OCI-LY3 (cell line): ENCODE data around the gene FREM1.

Experiments used
- H2AFZ ChIP-seq: fragments of 200-600, 300-600 bp; shearing (Covaris generic); 2 replicates; pipeline ENCODE4 v1.6.0; 2014; ENCODE audit warnings: antibody characterized with exemption, low read depth, low read length
- H3K27ac ChIP-seq: fragments of 200-600, 300-600 bp; sonication (generic); 2 replicates; pipeline ENCODE4 v1.5.1; 2014; ENCODE audit warnings: mild to moderate bottlenecking, low read length, moderate library complexity, mixed read lengths
- H3K27me3 ChIP-seq: fragments of 200-600, 300-600 bp; sonication (generic); 2 replicates; pipeline ENCODE4 v1.6.1; 2014; ENCODE audit warnings: low read depth, low read length, mixed read lengths
- H3K36me3 ChIP-seq: fragments of 200-600, 300-600 bp; sonication (generic); replicated peaks from 2 replicates; pipeline ENCODE3; 2014; ENCODE audit warnings: low read depth, low read length, mixed read lengths
- H3K4me1 ChIP-seq: fragments of 300-600, 200-600 bp; sonication (generic); 2 replicates; pipeline ENCODE4 v1.6.1; 2014; ENCODE audit warnings: low read length, mixed read lengths
- H3K4me2 ChIP-seq: fragments of 200-600, 300-600 bp; sonication (generic); 2 replicates; pipeline ENCODE4 v1.6.1; 2014; ENCODE audit warnings: low read length, mixed read lengths
- H3K4me3 ChIP-seq: fragments of 300-600, 200-600 bp; sonication (generic); 2 replicates; pipeline ENCODE4 v1.5.1; 2014; ENCODE audit warnings: antibody characterized with exemption, mild to moderate bottlenecking, low read length, moderate library complexity
- H3K79me2 ChIP-seq: fragments of 300-600, 200-600 bp; shearing (Covaris generic); 2 replicates; pipeline ENCODE4 v1.6.1; 2014; ENCODE audit warnings: mild to moderate bottlenecking, low read length, mixed read lengths
- H3K9ac ChIP-seq: fragments of 300-600, 200-600 bp; shearing (Covaris generic); 2 replicates; pipeline ENCODE4 v1.6.0; 2014; ENCODE audit warnings: mild to moderate bottlenecking, low read length, moderate library complexity
- H3K9me3 ChIP-seq: fragments of 200-600, 300-600 bp; shearing (Covaris generic); 2 replicates; pipeline ENCODE4 v1.6.1; 2014; ENCODE audit warnings: low read length, mixed read lengths; ENCODE audit not compliant: insufficient read depth
- H4K20me1 ChIP-seq: fragments of 200-600, 300-600 bp; sonication (generic); 2 replicates; pipeline ENCODE4 v1.6.1; 2016; ENCODE audit warnings: low read length, mixed read lengths; ENCODE audit not compliant: insufficient read depth
- EZH2phosphoT487 ChIP-seq: fragments of 200-600 bp; shearing (Covaris generic); IDR thresholded peaks from 2 replicates; pipeline ENCODE4 v1.6.1; 2018; ENCODE audit warnings: antibody characterized with exemption, mixed run types, low read depth
- TF ChIP-seq, protein P1 (sequence below): fragments of 200-600, 300-600 bp; sonication (generic); IDR thresholded peaks from 2 replicates; pipeline ENCODE4 v1.5.1; 2014; ENCODE audit warnings: antibody characterized with exemption, low read length, low read depth

FREM1 gene

GRCh38 chr9:14831074-14831473 lies 79.2 kb downstream of the FREM1 start:
- Histone ChIP-seq H3K79me2 (no peaks in the 10 kb centered on the region), H3K27me3 (no peaks in the 10 kb centered on the region), H3K9me3 (no peaks in the 10 kb centered on the region), H3K4me3 (no peak overlapping the region), H2AFZ (no peak overlapping the region), H3K4me1 (no peaks in the 10 kb centered on the region), H3K9ac (no peak overlapping the region), H4K20me1 (no peaks in the 10 kb centered on the region), H3K4me2 (no peak overlapping the region), H3K36me3 (no peaks in the 10 kb centered on the region), H3K27ac (no peak overlapping the region)
- no peak for TF ChIP-seq EZH2phosphoT487
- TF ChIP-seq, protein P1, sequence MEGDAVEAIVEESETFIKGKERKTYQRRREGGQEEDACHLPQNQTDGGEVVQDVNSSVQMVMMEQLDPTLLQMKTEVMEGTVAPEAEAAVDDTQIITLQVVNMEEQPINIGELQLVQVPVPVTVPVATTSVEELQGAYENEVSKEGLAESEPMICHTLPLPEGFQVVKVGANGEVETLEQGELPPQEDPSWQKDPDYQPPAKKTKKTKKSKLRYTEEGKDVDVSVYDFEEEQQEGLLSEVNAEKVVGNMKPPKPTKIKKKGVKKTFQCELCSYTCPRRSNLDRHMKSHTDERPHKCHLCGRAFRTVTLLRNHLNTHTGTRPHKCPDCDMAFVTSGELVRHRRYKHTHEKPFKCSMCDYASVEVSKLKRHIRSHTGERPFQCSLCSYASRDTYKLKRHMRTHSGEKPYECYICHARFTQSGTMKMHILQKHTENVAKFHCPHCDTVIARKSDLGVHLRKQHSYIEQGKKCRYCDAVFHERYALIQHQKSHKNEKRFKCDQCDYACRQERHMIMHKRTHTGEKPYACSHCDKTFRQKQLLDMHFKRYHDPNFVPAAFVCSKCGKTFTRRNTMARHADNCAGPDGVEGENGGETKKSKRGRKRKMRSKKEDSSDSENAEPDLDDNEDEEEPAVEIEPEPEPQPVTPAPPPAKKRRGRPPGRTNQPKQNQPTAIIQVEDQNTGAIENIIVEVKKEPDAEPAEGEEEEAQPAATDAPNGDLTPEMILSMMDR: no peak

- Histone ChIP-seq H2AFZ (no peak overlapping the region), H3K4me1 (no peaks in the 10 kb centered on the region), H3K27ac (no peak overlapping the region), H3K4me3 (no peak overlapping the region), H3K9ac (no peak overlapping the region), H3K79me2 (no peaks in the 10 kb centered on the region), H3K27me3 (no peaks in the 10 kb centered on the region), H3K9me3 (no peaks in the 10 kb centered on the region), H4K20me1 (no peaks in the 10 kb centered on the region), H3K4me2 (no peak overlapping the region), H3K36me3 (no peaks in the 10 kb centered on the region)
- TF ChIP-seq EZH2phosphoT487: no peak
- TF ChIP-seq, protein P1: no peak
Measured at GRCh38 chr9:14830057-14830456, 80.2 kb downstream of the FREM1 start.

GRCh38 chr9:14829204-14829603 lies 81.0 kb downstream of the FREM1 start:
- no peaks in the 10 kb centered on the region for H3K9me3 ChIP-seq
- no peak overlapping the region for H2AFZ ChIP-seq
- H3K4me2 ChIP-seq: no peak overlapping the region
- H4K20me1 ChIP-seq: no peaks in the 10 kb centered on the region
- no peaks in the 10 kb centered on the region for H3K4me1 ChIP-seq
- no peaks in the 10 kb centered on the region for H3K79me2 ChIP-seq
- H3K4me3 ChIP-seq: no peak overlapping the region
- no peak for TF ChIP-seq EZH2phosphoT487
- TF ChIP-seq, protein P1: no peak
- no peak overlapping the region for H3K27ac ChIP-seq
- H3K9ac ChIP-seq: no peak overlapping the region
- H3K36me3 ChIP-seq: no peaks in the 10 kb centered on the region
- H3K27me3 ChIP-seq: no peaks in the 10 kb centered on the region

- no peaks in the 10 kb centered on the region for H3K27me3 ChIP-seq
- no peak for TF ChIP-seq EZH2phosphoT487
- TF ChIP-seq, protein P1: no peak
- peaks cover 5% of the 10 kb centered on the region for H3K4me1 ChIP-seq
- H3K9me3 ChIP-seq: no peaks in the 10 kb centered on the region
- H4K20me1 ChIP-seq: no peaks in the 10 kb centered on the region
- H2AFZ ChIP-seq: no peak overlapping the region
- no peak overlapping the region for H3K4me3 ChIP-seq
- H3K27ac ChIP-seq: no peak overlapping the region
- H3K9ac ChIP-seq: no peak overlapping the region
- H3K4me2 ChIP-seq: no peak overlapping the region
- H3K79me2 ChIP-seq: no peaks in the 10 kb centered on the region
- H3K36me3 ChIP-seq: no peaks in the 10 kb centered on the region
Measured at GRCh38 chr9:14827805-14828204, 82.4 kb downstream of the FREM1 start.
